Mucosa of gallbladder (tissue), 1 donor: ENCODE results near the gene HBS1L. TPM values are rescaled to one million over a fixed set of nuclear protein-coding genes. Genes with fewer than 3 reads are reported as not detected.

ENCODE experiments used
- DNase-seq: peaks from one replicate; pipeline ENCODE4 v3.0.0-alpha.2; 2020; ENCODE audit warnings: low spot score
- total RNA-seq: library from RNA; stranded (reverse); gene quantifications from one replicate; pipeline ENCODE4 v1.2.1, GENCODE V29; 2021
- donor health status: DM: no; HTN: no; CAD: no.

The HBS1L gene
- total RNA-seq, 1 donor from 2014 or later = 46.8 TPM

GRCh38 chr6:134951494-134952263 is 102.9 kb downstream of the HBS1L start:
- DNase-seq = no peak

GRCh38 chr6:134950482-134950881 is 104.1 kb downstream of the HBS1L start:
- no peak for DNase-seq

GRCh38 chr6:134949927-134950326 is 104.7 kb downstream of the HBS1L start, which contains the start of gene ALDH8A1:
Gene ALDH8A1 (minus strand): TSS chr6:134950101. CDS start chr6:134950053, 48 bp downstream.
- DNase-seq = no peak

GRCh38 chr6:134948691-134949090 is 105.9 kb downstream of the HBS1L start:
- no peak for DNase-seq

- DNase-seq = no peak
Measured at GRCh38 chr6:134948142-134948541, 106.5 kb downstream of the HBS1L start.

GRCh38 chr6:134945045-134945444 is 109.6 kb downstream of the HBS1L start:
- no peak for DNase-seq

- DNase-seq = no peak
Measured at GRCh38 chr6:134943522-134944111, 111.0 kb downstream of the HBS1L start.

GRCh38 chr6:134938896-134939295 is 115.7 kb downstream of the HBS1L start:
- no peak for DNase-seq

- no peak for DNase-seq
Measured at GRCh38 chr6:134937426-134937825, 117.2 kb downstream of the HBS1L start.

GRCh38 chr6:134936931-134937330 is 117.7 kb downstream of the HBS1L start:
- no peak for DNase-seq

GRCh38 chr6:134936476-134936875 is 118.1 kb downstream of the HBS1L start:
- DNase-seq = no peak

- no peak for DNase-seq
Measured at GRCh38 chr6:134934793-134935485, 119.7 kb downstream of the HBS1L start.

- no peak for DNase-seq
Measured at GRCh38 chr6:134932535-134933470, 121.8 kb downstream of the HBS1L start.

GRCh38 chr6:134932098-134932497 is 122.5 kb downstream of the HBS1L start:
- no peak for DNase-seq

GRCh38 chr6:134930463-134930862 is 124.2 kb downstream of the HBS1L start:
- no peak for DNase-seq

- no peak for DNase-seq
Measured at GRCh38 chr6:134928151-134928900, 126.3 kb downstream of the HBS1L start.

GRCh38 chr6:134925800-134926199 is 128.8 kb downstream of the HBS1L start:
- DNase-seq = no peak

GRCh38 chr6:134921721-134922261 is 132.8 kb downstream of the HBS1L start:
- no peak for DNase-seq

- DNase-seq = no peak
Measured at GRCh38 chr6:134921276-134921675, 133.3 kb downstream of the HBS1L start.

- DNase-seq = no peak
Measured at GRCh38 chr6:134920422-134920821, 134.2 kb downstream of the HBS1L start.
